ENCODE data around the gene NUAK2.

DNA sequence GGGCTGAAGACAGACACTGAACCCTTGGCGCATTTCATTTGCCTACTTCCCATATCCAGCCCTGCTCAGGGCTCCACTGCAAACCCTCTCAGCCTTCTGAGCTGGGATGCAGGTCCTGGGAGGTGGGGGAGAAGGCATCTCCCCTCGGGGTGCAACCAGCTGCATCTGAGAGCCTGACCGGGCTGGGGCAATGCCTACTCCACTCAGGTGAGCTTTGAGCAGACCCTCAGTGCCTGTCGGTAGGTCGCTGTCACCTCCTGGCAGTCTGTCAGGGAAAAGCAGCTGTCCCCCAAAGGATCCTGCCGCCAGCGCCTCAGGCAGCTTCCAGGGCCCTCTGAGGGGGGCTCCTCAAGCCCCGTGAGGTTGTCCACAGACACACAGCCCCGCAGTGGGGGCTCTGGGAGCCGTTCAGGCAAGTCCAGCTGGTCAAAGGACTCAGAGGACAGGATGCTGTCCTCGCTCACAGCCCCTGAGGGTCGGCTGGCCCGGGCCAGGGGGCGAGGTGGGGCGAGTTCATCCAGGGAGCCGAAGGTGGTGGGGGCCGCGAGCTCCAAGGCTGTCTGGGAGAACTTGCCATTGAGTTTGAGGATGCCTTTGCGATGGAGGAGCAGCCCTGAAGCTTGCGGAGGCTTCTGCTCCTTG lies 18.2 kb downstream of the NUAK2 start:
- TF ChIP-seq EP300 (IDR thresholded peaks at IDR 0.05) (no peak), POLR2A (IDR thresholded peaks at IDR 0.05) (no peak), POLR2AphosphoS5 (IDR thresholded peaks at IDR 0.05) (no peak)
- TF ChIP-seq, protein P1, sequence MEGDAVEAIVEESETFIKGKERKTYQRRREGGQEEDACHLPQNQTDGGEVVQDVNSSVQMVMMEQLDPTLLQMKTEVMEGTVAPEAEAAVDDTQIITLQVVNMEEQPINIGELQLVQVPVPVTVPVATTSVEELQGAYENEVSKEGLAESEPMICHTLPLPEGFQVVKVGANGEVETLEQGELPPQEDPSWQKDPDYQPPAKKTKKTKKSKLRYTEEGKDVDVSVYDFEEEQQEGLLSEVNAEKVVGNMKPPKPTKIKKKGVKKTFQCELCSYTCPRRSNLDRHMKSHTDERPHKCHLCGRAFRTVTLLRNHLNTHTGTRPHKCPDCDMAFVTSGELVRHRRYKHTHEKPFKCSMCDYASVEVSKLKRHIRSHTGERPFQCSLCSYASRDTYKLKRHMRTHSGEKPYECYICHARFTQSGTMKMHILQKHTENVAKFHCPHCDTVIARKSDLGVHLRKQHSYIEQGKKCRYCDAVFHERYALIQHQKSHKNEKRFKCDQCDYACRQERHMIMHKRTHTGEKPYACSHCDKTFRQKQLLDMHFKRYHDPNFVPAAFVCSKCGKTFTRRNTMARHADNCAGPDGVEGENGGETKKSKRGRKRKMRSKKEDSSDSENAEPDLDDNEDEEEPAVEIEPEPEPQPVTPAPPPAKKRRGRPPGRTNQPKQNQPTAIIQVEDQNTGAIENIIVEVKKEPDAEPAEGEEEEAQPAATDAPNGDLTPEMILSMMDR (IDR thresholded peaks at IDR 0.05): no peak

Measured in suprapubic skin (tissue), 4 donors.